Activated CD4-positive, CD25-positive, alpha-beta regulatory T cell treated with anti-CD3 and anti-CD28 coated beads, Interleukin-2, amount 50 U/mL, for 16 hours (primary cell): Measurements from ENCODE around the gene CARD8.
A peak's percentile ranks its signal among the peaks of the same experiment; 100 is the strongest.
"Not testable (repeated sequence)": the region's sequence is repeated elsewhere in the genome, so short reads cannot be mapped to it uniquely, and the experiment has no call there.

Source experiments
- DNase-seq: peaks from one replicate; pipeline ENCODE4 v3.0.0-alpha.2; 2020; ENCODE audit warnings: low read depth, low spot score

Gene CARD8

DNA sequence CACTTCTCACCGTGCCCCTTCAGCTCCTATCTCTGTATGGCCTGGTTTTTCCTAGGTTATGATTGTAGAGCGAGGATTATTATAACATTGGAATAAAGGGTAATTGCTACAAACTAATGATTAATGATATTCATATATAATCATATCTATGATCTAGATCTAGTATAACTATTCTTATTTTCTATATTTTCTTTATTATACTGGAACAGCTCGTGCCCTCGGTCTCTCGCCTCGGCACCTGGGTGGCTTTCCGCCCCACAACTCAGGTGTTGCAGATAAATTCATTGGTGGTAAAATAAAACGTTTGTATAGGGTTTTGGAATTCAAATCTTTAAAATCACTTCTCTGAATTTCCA is 4.6 kb upstream of the CARD8 start:
- DNase-seq: not testable (repeated sequence)

DNA sequence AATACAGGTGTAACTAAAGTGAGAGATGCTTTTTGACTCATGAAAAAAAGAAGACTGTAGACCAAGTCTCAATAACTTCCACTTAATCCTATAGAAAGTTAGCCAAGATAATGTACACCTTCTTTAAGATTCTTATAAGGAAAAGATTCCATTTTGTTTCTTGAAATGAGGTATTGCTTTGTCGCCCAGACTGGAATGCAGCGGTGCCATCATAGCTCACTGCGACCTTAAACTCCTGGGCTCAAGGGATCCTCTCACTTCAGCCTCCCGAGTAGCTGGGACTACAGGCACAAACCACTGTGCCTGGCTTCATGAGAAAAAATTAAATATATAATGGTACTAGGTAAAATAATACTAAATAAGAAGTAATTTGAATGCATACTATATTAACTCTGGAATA is 3.3 kb upstream of the CARD8 start:
- DNase-seq: not testable (repeated sequence)

DNA sequence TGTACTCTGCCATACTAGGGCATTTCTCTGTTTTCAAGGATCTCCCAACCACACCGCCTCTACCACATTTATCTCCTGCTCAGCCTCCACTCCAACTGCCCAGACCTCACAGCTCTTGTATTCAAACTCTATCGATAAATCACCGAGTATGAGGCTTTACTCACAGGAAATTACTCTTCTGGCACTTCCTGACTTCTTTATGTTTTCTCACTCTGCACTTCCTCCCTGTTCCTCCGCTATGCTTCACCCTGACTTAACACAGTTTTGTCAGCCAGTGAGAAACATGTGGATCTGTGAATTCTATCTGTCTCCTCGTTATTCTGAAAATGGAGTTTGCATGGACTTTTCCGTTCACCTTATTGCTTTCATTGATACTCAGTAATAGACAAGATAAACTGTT is 2.6 kb upstream of the CARD8 start:
- DNase-seq: peak; percentile 6

DNA sequence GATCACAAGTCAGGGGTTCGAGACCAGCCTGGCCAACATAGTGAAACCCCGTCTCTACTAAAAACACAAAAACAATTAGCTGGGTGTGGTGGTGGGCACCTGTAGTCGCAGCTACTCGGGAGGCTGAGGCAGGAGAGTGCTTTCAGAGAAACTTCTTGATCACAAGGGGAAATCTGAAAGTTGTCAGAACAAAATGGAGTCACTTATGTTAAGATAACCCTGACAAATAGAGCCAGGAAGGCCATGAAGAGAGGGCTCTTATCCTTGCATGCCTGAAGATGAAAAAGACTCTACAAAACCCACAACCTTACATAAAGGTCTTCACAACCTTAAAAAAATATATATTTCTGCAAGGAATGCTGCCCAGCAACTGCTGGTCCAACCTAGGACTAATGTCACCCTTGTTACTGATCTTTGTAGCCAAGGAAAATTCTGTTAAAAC is 1.2 kb downstream of the CARD8 start:
- DNase-seq: no peak

DNA sequence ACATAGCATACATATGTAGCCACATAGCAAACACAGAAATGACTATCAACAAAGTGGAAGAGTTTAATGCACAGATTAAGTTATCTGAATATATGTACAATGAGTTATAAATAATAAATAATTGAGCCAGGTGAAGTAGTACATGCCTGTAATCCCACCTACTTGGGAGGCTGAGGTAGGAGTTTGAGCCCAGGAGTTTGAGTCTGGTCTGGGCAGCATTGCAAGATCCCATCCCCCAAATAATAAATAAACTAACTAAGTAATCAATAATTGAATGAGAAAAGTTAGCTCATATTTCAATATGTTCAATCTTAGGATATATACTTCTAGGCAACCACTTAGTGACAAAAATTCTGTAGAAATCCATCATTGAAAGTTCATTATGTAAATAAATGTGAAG is 1.7 kb downstream of the CARD8 start:
- no peak for DNase-seq

DNA sequence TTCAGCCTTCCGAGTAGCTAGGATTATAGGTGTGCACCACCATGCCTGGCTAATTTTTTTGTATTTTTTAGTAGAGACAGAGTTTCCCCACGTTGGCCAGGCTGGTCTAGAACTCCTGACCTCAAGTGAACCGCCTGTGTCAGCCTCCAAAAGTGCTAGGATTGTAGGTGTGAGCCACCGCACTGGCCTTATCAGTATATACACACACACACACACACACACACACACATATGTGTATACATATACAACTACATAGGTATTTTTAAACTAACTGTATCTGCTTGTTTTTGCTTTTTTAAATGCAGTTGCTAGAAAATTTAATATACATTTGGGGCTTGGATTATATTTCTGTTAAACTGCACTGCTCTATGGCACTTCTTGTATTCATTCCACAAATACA is 3.1 kb downstream of the CARD8 start:
- DNase-seq: no peak

DNA sequence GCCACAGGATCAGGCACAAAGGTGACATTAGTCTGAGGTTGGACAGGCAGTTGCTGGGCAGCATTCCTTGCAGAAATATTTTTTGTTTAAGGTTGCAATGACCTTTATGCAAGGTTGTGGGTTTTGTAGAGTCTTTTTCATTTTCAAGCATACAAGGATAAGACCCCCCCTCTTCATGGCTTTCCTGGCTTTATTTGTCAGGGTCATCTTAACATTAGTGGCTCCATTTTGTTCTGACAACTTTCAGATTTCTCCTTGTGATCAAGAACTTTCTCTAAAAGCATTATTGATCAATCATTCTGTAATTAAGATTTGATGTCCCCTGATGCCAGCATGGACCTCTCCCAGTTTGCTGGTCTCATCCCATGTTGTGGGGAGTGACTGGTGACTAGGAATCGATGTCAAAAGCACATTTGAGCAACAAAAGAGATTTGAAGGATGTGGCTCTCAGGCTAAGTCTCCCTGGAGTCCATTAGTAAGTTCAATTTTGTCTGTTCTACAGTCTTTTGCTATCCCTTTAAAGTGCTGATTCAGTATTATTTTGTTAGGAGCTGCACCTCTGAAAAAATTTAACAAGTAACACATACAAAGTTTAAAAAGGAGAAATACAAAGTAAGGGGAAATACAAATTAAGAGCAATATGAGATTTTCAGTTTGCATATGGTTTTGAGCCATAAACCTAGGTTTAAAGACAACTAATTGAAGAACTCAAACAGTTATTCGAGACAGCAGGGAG is 5.3 kb downstream of the CARD8 start:
- no peak for DNase-seq

DNA sequence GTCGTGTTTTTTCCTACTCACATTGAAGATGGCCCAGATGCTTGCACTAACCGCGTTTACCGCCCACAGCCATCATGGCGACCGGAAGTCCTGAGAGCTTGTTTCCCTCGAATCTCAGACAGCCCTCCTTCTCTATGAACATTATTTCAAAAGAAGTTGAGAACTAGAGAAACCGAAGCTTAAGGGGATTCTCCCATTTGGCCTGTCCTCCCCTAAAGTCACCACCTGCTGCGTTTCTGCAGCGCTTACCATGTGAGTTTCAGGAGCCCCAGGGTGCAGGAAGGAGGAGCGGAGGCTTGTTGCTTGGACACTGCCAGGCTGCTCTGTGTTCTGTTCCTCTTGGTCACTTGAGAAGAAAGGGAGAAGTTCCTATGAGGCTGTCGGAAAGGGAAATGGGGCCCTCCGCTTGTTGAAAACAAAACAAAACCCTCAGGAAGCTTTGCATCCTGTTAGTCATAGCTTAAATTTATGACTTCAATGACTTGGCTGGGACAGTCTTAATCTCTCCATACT is 6.2 kb downstream of the CARD8 start:
- DNase-seq: peak; percentile 48

DNA sequence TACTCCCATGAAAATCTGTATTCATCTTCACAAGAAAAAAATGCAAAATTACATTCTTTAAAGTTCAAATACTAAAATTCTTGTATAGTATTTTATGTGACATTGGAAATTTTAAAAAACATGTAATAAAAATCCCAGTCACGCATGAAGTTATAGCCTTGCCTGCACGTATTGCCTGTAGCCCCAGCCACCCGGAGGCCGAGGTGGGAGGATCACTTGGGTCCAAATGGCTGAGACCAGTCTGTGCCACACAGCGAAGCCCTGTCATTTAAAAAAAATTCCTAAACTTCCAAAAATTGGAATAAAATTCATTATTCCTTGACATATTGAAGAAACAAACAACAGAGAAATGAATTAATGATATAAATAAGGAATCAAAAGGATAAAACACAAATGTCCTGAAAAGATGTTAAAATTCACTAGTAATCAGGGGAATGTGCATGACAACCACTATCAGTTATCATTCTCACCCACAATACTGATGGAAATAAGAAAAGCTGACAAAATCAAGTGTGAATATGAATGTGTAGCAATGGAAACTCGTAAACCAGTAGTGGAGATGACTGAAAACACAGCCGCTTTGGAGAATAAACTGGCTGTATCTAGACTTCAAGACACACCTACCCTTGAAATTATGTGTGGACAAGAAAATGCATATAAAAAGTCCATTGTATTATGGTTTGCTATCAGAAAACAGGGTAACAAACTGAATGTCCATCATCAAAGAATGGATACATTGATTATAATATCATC is 7.5 kb downstream of the CARD8 start:
- DNase-seq: no peak

DNA sequence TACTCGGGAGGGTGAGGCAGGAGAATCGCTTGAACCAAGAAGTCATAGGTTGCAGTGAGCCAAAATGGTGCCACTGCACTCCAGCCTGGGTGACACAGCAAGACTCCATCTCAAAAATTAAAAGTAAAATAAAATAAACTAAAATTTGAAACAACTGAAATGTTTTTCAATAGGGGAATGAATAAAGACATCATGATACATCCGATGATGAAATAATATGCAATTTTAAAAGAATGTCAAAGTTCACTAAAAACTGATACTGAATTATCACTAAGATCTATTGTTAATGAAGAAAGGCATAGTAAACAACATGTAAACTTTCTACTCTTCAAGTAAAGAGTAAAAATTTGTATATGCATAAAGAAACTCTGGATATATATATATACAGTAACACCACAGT is 8.5 kb downstream of the CARD8 start:
- no peak for DNase-seq

DNA sequence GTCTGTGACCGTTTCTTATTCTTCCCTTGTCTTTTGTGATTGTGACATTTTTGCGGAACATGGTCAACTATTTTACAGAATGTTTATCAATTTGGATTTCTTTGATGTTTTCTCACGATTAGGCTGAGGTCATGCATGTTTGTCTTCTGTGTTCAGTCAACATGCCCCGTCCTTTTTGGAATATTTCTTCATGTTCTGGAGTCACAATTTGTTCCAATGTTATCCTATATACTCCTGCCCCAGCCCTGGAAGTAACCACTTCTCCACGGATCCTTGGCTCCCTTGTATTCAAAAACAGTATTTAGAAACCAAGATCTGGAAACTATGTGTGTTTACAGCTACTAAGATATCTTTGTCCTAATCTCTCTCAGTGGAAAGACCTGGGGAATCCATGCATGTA is 9.6 kb downstream of the CARD8 start:
- no peak for DNase-seq

DNA sequence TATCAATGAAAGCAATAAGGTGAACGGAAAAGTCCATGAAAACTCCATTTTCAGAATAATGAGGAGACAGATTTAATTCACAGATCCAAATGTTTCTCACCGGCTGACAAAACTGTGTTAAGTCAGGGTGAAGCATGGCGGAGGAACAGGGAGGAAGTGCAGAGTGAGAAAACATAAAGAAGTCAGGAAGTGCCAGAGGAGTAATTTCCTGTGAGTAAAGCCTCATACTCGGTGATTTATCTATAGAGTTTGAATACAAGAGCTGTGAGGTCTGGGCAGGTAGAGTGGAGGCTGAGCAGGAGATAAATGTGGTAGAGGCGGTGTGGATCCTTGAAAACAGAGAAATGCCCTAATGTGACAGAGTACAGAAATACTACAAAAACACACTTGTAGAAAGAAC is 11.4 kb downstream of the CARD8 start:
- peak; percentile 9 for DNase-seq

DNA sequence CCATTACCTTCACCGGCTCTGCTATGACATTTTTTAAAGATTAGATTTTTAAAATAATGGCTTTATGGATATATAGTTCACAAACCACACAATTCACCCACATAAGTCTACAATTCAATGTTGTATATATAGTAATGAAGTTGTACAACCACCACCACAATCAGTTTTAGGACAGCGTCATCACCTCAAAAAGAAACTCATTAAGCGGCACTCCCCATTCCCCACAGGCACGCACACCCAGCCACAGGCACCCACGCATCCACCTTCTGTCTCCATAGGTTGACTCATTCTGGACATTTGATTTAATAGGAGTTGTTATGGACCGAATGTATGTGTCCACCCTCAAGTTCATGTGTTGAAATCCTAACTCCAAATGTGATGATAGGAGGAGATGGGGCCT is 13.9 kb downstream of the CARD8 start:
- not testable (repeated sequence) for DNase-seq

DNA sequence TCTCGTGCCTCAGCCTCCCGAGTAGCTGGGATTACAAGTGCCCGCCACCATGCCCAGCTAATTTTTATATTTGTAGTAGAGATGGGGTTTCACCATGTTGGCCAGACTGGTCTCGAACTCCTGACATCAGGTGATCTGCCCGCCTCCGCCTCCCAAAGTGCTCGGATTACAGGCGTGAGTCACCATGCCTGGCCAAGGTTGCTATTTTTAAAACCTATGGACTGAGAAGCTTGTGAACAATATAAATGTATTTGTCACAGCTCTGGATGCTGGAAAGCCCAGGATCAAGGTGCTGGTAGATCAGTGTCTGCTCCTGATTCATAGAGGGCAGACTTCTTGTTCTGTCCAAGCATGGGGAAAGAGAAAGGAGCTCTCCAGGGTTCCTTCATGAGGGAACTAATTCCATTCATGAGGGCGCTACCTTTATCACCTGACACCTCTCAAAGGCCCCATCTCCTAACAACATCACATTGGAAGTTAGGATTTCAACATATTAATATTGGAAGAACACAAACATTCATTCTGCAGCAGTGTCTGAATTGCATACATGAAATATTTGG is 16.1 kb downstream of the CARD8 start:
- DNase-seq: no peak

DNA sequence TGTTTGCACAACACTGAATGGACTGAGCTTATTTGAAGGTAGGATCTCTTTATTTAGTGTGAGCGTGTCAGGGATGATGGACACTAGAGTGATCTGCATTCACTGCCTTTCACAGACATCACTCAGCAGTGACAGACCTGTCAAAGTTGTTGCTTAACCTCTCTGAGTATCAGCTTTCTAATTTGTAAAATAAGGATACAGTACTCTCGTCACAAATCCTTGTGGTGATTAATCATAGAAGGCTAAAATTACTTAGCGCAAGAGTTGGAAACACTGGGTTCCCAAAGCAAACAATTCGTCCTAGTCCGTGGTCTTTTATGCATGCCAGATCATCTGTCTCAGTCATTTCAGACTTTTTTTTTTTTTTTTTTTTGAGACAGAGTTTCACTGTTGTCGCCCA is 16.6 kb downstream of the CARD8 start:
- DNase-seq: no peak

DNA sequence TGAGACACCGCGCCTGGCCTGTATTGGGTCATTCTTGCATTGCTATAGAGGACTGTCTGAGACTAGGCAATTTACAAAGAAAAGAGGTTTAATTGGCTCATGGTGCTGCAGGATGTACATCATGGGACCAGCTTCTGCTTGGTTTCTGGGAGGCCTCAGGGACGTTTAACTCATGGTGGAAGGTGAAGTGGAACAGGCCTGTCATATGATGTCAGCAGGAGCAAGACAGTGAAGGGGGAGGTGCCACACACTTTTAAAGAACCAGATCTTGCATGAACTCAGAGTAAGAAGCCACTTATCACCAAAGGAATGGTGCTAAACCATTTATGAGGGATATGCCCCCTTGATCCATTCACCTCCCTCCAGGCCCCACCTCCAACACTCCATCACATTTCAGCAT is 18.7 kb downstream of the CARD8 start:
- no peak for DNase-seq

DNA sequence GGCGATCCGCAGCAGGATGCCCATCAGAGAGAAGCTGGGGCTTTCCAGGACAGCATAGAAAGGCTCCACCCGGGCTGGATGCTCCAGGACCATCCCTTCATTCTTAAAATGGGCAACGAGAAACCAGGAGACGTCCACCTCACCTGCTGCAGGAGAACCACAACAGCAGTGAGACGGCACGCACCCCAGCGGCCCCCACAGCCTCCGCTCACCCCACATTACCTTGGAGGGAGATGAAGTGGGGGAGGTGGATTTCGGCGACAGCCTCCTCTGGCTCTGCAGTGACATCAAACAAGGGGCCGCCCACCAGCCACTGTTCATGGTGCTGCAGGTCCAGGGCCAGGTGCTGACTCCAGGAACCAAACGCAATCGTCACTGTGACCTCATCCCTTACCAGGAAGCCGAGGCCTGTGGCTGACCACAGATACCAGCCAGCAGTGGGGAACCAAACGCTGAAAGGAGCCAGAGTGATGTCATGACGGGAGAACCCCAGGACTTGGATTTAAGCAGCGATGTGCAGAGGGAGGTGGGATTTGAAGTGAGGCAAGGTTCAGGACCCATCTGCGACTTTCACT is 25.1 kb downstream of the CARD8 start:
- DNase-seq: no peak

DNA sequence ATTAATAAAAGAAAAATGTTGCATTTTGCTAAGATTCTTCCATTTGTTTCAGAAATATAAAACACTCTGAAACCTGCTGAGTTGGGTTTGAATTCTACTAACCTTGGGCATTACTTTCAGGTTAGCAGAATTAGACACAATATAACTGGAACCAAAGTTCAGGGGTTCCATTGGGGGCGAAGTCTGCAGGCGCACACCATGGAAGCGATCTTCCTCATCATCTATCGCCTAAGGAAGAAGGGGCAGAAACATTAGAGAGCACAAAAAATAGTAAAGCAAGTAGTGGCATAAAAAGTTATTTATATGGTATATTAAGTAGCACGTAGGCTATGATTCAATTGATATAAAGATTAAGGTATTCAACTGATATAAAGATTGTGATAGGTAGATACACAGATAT is 34.1 kb downstream of the CARD8 start:
- no peak for DNase-seq

DNA sequence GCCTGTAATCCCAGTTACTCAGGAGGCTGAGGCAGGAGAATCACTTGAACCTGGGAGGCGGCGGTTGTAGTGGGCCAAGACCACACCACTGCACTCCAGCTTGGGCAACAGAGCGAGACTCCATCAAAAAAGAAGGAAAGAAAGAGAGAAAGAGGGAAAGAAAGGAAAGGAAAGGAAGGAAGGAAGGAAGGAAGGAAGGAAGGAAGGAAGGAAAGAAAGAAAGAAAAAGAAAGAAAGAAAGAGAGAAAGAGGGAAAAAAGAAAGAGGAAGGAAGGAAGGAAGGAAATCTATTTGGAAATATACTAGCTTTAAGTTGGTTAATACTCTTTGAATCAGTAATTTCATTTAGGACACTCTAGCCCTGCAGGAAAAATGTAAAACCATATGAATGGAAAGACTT is 34.9 kb downstream of the CARD8 start:
- DNase-seq: not testable (repeated sequence)

DNA sequence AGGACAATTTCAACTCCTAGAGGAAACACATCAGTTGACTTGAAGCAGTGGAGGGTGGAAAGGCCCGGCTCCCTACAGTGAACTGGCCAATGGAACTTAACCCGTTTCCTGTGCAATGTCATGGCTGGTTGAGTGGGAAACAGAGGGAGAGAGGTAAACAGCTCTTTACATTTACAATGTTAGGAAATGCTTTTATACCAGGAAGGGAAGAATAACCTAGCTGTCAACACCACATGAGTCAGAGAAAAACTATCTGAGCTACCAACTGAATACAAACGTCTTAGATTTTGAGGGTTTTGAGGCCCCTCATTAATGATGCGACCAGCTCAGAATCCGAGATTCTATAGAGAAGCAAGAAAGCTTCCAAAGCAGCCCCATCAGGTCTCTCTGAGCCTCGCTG is 36.7 kb downstream of the CARD8 start:
- no peak for DNase-seq

DNA sequence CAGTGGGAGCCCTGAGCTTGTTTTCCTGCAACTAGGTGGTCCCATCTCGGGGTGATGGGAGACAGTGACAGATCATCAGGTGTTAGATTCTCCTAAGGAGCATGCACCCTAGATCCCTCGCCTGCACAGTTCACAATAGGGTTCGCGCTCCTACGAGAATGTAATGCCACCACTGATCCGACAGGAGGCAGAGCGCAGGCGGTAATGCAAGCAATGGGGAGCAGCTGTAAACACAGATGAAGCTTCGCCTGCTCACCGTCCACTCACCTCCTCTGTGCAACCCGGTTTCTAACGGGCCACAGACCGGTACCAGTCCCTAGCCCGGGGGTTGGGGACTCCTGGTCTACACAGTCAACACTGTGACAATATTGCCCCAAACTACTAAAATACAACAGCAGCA is 38.8 kb downstream of the CARD8 start:
- no peak for DNase-seq

DNA sequence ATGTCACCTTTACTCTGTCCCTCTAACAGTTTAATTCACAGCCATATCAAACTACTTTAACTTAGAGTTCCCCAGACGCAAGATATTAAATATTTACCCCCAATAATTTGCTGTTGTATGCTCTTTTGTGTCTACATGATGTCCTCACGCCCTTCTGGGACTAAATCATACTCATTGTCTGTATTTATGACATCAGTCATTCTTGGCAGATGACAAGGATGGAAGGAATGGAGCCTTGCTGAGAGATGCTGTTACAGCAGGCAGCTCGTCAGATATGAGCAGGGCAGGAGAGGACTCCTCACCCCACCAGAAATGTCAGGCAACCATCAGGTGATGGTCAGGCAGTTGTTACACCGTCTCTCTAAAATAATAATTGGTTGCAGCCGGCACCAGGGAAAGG is 41.8 kb downstream of the CARD8 start:
- DNase-seq: no peak

DNA sequence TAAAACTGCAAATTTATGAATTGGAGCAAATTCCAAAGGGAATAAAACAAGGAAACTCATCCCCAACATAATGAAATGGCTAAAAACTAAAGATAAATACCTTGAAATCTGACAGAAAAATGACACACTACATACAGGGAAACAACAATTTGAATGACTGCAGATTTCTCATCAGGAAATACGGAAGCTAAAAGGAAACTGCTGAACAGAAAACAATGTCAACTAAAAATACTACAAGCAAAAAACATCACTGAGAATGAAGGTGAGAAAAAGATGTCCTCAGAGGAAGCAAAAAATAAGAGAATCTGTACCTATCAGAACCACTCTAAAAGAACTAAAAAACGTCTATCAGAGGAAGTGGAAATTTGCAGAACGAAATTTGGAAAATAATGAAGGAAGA is 45.7 kb downstream of the CARD8 start:
- no peak for DNase-seq
